Tibial nerve (tissue), 4 donors: ENCODE data around the gene KCNIP3. TPM values are rescaled to one million over a fixed set of nuclear protein-coding genes. Genes with fewer than 3 reads are reported as not detected.
"Not testable (repeated sequence)": the region's sequence is repeated elsewhere in the genome, so short reads cannot be mapped to it uniquely, and the experiment has no call there.

Experiments used
- DNase-seq, 2 donors: peaks; one replicate each; pipeline ENCODE4 v3.0.0-alpha.2; 2019; ENCODE audit warnings: low spot score in 2 of 2
- H3K27ac ChIP-seq, 4 donors: fragments of 200-600 bp; sonication (generic) in 3 of 4; one replicate each; pipeline ENCODE4 v1.5.1; 2017 to 2019; ENCODE audit warnings: mild to moderate bottlenecking in 1 of 4
- H3K27me3 ChIP-seq, 2 donors: fragments of 200-600 bp; sonication (generic) in 1 of 2; one replicate each; pipeline versions ENCODE4 v1.5.1 to v1.6.0; 2017 to 2019
- H3K36me3 ChIP-seq, 3 donors: fragments of 200-600 bp; sonication (generic); one replicate each; pipeline ENCODE4 v1.5.1; 2018 to 2019
- H3K4me1 ChIP-seq, 4 donors: fragments of 200-600 bp; sonication (generic) in 3 of 4; one replicate each; pipeline ENCODE4 v1.5.1; 2017 to 2019
- H3K4me3 ChIP-seq, 4 donors: fragments of 200-600 bp; sonication (generic) in 3 of 4; one replicate each; pipeline ENCODE4 v1.5.1; 2017 to 2019; ENCODE audit warnings: mild to moderate bottlenecking in 1 of 4, moderate library complexity in 1 of 4
- H3K9me3 ChIP-seq, 4 donors: fragments of 200-600 bp; sonication (generic) in 3 of 4; one replicate each; pipeline ENCODE4 v1.5.1; 2017 to 2019
- EP300 ChIP-seq, 2 donors: sonication (generic); formaldehyde crosslinking; IDR thresholded peaks; one replicate each; pipeline ENCODE4 v1.6.1; 2017; ENCODE audit warnings: antibody characterized with exemption in 2 of 2, mild to moderate bottlenecking in 1 of 2
- POLR2A ChIP-seq, 2 donors: fragments of 450-650 bp; IDR thresholded peaks; one replicate each; pipeline ENCODE4 v1.6.1; 2017; ENCODE audit warnings: antibody characterized with exemption in 2 of 2, mild to moderate bottlenecking in 2 of 2, moderate library complexity in 2 of 2
- WGBS, 2 donors: methylation state at CpG; one replicate each; pipeline ENCODE4 v1.1.5; 2018; 5-methylcytosine and 5-hydroxymethylcytosine counted together
- total RNA-seq, 4 donors: library from RNA; depleted of rRNA; stranded (reverse); fragments of >200 nt; gene quantifications; one replicate each; pipeline ENCODE4 v1.1.0, GENCODE V29; 2016
- TF ChIP-seq, protein P1 (sequence below), 5 experiments: fragments of 200-600 bp in 3 of 5; fragments of 450-650 bp in 2 of 5; sonication (generic) in 3 of 5; IDR thresholded peaks; one replicate each; pipeline ENCODE4 v1.5.1; 2016 to 2019; ENCODE audit warnings: antibody characterized with exemption in 5 of 5, mild to moderate bottlenecking in 3 of 5, moderate library complexity in 2 of 5

The KCNIP3 gene
- total RNA-seq, 4 donors from 2014 or later = 35.1 to 90.8 (median 50.2) TPM

DNA sequence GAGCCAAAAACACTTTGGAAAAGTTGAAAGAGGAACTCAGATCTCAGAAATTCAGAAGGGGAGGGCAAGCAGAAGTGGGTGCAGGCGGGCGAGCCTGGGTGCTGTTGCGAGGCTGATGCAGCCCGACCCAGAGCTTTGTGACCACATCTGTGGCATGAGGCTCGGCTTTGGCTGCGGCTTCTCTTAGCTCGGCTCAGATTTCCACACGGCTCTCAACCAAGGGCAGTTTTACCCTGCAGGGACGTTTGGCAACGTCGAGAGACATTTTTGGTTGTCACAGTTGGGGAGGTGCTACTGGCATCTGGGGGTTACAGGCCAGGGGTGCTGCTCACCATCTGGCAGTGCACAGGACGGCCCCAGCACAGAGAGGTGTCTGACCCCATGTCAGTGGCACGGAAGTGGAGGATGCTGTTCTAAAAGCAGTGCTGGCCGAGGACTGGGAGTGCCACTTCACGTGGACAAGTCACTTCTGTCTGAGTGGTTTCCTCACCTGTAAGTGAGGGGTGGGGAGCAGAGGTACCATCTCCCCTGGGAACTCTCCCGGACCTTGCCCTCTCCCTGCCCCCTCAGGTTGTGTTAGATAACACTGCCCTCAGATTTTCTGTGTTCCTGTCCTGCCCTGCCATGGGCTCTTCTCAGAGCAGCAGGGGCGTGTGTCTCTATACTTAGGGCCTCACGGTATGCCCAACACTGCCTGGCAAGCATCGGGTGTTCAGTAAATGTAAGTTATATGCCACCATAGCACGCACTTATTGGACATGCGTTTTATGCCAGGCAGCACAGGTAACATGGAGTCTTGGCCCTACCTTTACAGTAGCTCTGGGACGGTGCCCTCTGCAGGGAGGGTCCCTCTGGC lies 56.7 kb downstream of the KCNIP3 start:
- DNase-seq = no peak
- 78 to 83% methylated on average over 19 to 22 of the region's 22 CpGs for WGBS, 2 donors
- Histone ChIP-seq H3K4me3 (no peak overlapping the region), H3K27ac (no peak overlapping the region), H3K36me3 (peaks cover 0 to 7% (median 0%) of the 10 kb centered on the region in 3 donors), H3K9me3 (peaks cover 0 to 4% (median 0%) of the 10 kb centered on the region in 4 donors), H3K4me1 (peaks cover 0 to 11% (median 0%) of the 10 kb centered on the region in 4 donors), H3K27me3 (no peaks in the 10 kb centered on the region)
- no peak for TF ChIP-seq EP300 (IDR thresholded peaks at IDR 0.05)
- TF ChIP-seq POLR2A (IDR thresholded peaks at IDR 0.05) = no peak
- TF ChIP-seq, protein P1, sequence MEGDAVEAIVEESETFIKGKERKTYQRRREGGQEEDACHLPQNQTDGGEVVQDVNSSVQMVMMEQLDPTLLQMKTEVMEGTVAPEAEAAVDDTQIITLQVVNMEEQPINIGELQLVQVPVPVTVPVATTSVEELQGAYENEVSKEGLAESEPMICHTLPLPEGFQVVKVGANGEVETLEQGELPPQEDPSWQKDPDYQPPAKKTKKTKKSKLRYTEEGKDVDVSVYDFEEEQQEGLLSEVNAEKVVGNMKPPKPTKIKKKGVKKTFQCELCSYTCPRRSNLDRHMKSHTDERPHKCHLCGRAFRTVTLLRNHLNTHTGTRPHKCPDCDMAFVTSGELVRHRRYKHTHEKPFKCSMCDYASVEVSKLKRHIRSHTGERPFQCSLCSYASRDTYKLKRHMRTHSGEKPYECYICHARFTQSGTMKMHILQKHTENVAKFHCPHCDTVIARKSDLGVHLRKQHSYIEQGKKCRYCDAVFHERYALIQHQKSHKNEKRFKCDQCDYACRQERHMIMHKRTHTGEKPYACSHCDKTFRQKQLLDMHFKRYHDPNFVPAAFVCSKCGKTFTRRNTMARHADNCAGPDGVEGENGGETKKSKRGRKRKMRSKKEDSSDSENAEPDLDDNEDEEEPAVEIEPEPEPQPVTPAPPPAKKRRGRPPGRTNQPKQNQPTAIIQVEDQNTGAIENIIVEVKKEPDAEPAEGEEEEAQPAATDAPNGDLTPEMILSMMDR (IDR thresholded peaks at IDR 0.05) = no peak

DNA sequence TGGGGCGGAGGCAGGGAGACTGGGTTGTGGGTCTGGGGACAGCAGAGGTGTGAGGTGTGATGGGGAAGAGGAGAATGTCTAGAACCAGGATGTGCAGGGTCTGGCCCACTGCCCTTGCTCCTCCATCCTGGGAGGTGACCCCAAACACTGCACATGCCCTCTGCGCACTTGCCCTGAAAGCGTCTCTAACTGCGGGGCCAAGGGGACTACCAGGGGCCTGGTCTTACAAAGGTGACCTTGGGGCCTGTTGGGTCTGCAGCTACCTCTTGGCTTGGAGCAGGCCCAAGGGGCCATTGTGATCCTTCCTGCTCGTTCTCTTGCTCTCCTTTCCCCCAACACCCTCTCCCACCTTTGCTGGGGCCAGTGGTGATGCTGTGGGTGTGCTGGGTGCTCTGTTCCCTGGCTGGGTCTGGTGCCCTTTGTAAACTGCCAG lies 57.3 kb downstream of the KCNIP3 start:
- no peak overlapping the region for H3K27ac ChIP-seq
- no peak for TF ChIP-seq POLR2A (IDR thresholded peaks at IDR 0.05)
- TF ChIP-seq, protein P1 (IDR thresholded peaks at IDR 0.05) = no peak
- TF ChIP-seq EP300 (IDR thresholded peaks at IDR 0.05) = no peak
- H3K36me3 ChIP-seq = peaks cover 0 to 7% (median 0%) of the 10 kb centered on the region in 3 donors
- peaks cover 0 to 4% (median 0%) of the 10 kb centered on the region in 4 donors for H3K9me3 ChIP-seq
- no peaks in the 10 kb centered on the region for H3K27me3 ChIP-seq
- WGBS, 2 donors = 91 to 92% methylated on average over 5 of the region's 5 CpGs
- no peak overlapping the region for H3K4me3 ChIP-seq
- DNase-seq = no peak
- H3K4me1 ChIP-seq = peaks cover 0 to 11% (median 1%) of the 10 kb centered on the region in 4 donors

DNA sequence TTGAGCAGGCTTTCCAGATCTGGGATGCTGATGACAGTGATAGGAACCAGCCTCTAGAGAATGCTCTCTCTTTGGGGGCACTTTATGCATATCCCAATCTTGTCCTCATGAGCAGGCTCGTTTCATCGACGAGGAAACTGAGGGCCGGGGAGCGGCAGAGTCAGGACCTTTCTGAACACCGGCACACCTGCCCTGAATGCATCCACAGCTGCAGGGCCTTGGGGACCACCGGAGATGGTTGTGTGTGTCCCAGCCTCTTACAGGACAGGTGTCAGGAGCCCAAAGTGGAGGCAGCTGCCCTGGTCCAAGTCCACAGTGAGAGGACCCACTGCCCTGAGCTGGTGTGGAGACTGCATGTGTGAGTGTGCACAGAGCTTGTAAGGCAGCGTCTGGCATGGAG lies 57.8 kb downstream of the KCNIP3 start:
- H3K4me1 ChIP-seq = peaks cover 0 to 13% (median 3%) of the 10 kb centered on the region in 4 donors
- peaks cover 0 to 4% (median 0%) of the 10 kb centered on the region in 4 donors for H3K9me3 ChIP-seq
- no peak for DNase-seq
- no peaks in the 10 kb centered on the region for H3K27me3 ChIP-seq
- WGBS, 2 donors = 93 to 94% methylated on average over 8 of the region's 8 CpGs
- H3K27ac ChIP-seq = no peak overlapping the region
- H3K4me3 ChIP-seq = no peak overlapping the region
- TF ChIP-seq POLR2A (IDR thresholded peaks at IDR 0.05) (no peak), EP300 (IDR thresholded peaks at IDR 0.05) (no peak)
- TF ChIP-seq, protein P1 (IDR thresholded peaks at IDR 0.05) = no peak
- H3K36me3 ChIP-seq = peaks cover 0 to 7% (median 0%) of the 10 kb centered on the region in 3 donors

DNA sequence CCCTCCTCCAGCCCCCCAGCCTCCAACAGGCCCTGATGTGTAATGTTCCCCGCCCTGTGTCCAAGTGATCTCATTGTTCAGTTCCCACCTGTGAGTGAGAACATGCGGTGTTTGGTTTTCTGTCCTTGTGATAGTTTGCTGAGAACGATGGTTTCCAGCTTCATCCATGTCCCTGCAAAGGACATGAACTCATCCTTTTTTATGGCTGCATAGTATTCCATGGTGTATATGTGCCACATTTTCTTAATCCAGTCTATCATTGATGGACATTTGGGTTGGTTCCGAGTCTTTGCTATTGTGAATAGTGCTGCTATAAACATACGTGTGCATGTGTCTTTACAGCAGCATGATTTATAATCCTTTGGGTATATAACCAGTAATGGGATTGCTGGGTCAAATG lies 58.3 kb downstream of the KCNIP3 start:
- not testable (repeated sequence) for H3K36me3 ChIP-seq, H3K27ac ChIP-seq, H3K9me3 ChIP-seq, DNase-seq, H3K4me3 ChIP-seq, H3K27me3 ChIP-seq
- WGBS, 2 donors = 95 to 97% methylated on average over 5 of the region's 5 CpGs
- H3K4me1 ChIP-seq = peaks cover 0 to 18% (median 3%) of the 10 kb centered on the region in 4 donors

DNA sequence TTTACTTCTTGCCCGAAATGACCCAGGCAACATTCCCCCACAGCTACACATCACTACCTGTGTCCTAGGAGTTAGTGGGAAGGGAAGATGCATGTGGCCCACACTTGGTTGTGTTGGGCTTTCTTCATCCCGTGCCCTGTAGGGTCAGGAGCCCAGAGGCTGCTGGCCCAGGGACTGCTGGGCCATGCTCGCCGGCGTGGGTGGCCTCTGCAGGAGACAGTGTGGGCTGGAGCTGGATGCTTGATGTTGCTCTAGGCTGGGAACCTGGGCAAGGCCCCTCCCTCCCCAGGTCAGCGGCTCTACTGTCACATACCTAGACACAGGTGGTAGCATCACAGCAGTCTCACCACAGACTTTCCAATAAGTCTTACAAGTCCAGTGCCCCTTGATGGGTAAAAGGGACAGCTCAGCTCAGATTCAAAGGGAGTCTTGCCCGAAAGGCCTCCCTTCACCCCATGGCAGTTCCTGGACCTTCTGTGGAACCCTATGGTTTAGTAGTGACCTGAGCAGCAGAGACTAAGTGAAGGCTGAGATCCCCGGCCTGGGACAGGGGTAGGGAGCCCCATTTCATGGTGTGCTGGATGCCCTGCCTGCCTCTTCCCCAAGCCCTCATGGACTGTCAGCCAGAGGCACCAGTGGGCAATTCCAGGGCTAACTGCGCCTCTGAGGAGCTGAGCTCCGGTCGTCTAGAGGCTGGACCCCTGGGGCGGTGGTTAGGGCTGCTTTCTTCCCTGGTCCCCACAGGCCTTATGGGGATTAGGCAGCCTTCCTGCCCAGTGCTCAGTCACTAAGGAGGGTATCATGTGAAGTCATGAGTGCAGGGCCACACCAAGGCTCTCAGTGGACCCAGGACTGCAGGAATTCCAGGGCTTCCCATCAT lies 59.9 kb downstream of the KCNIP3 start:
- 95% methylated on average over 8 to 12 of the region's 12 CpGs for WGBS, 2 donors

More for the DNA sequence above, 59.9 kb downstream of the KCNIP3 start:
- H3K4me3 ChIP-seq = no peak overlapping the region
- no peak for DNase-seq
- H3K9me3 ChIP-seq = peaks cover 0 to 4% (median 0%) of the 10 kb centered on the region in 4 donors
- TF ChIP-seq, protein P1 (IDR thresholded peaks at IDR 0.05) = no peak
- no peak for TF ChIP-seq EP300 (IDR thresholded peaks at IDR 0.05)
- no peak for TF ChIP-seq POLR2A (IDR thresholded peaks at IDR 0.05)
- H3K4me1 ChIP-seq = peaks cover 0 to 23% (median 3%) of the 10 kb centered on the region in 4 donors
- H3K27ac ChIP-seq = no peak overlapping the region
- H3K36me3 ChIP-seq = peaks cover 0 to 7% (median 0%) of the 10 kb centered on the region in 3 donors
- H3K27me3 ChIP-seq = no peaks in the 10 kb centered on the region
